Liver (tissue), 3 donors: ENCODE measurements around the gene SOX13.

Source experiments
- SP1 ChIP-seq: IDR thresholded peaks from 2 replicates; pipeline ENCODE4 v1.6.1; 2018; ENCODE audit warnings: antibody characterized with exemption, mild to moderate bottlenecking
- TF ChIP-seq, protein P1 (sequence below): IDR thresholded peaks from 2 replicates; pipeline ENCODE4 v1.6.1; 2016; ENCODE audit warnings: antibody characterized with exemption
- TF ChIP-seq, protein P2 (sequence below): fragments of 150-350 bp; IDR thresholded peaks from 2 replicates; pipeline ENCODE4 v1.5.1; 2017; ENCODE audit warnings: improper control_type of control experiment, low read depth, low read length; ENCODE audit not compliant: missing input control
- donor health status: healthy.
- donor health status: healthy.

DNA sequence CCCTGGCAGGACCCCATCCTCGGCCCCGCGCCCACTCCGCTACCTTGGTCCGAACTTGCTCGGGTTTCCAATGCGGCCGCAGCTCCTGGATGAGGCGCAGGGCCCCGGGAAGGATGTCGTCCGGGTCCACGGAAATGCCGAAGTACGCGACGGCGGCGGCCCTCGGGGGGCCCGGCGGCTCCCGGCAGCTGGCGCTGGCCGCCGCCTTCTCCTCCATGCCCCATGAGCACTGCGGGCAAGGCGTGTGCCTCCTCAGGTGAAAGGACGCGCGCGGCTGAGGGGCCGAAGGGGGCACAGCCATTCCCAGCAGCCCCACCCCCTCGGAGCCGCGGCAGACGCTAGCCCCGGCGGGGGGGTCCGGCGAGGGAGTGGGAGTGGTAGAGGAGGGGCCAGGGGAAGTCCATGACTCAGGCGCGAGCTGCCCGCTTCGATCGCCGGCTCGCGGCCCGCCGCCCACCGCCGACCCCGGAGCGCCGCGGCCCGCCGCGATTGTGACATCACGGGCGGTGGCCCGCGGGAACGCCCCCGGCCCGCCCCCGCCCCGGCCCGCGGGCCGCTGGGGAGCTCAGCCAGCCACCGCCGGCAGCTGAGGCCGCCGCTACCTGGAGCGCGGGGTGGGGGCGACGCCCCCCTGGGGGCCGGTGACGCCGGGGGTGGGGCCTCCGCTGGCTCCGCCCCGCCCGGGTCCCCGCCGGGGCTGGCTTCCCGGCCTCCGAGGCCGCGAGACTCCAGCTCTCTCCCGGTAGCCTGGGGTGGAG is 78.8 kb downstream of the SOX13 start, which contains the start of gene ETNK2:
- TF ChIP-seq, protein P1, sequence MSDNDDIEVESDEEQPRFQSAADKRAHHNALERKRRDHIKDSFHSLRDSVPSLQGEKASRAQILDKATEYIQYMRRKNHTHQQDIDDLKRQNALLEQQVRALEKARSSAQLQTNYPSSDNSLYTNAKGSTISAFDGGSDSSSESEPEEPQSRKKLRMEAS = no peak
- TF ChIP-seq SP1 = no peak
- TF ChIP-seq, protein P2, sequence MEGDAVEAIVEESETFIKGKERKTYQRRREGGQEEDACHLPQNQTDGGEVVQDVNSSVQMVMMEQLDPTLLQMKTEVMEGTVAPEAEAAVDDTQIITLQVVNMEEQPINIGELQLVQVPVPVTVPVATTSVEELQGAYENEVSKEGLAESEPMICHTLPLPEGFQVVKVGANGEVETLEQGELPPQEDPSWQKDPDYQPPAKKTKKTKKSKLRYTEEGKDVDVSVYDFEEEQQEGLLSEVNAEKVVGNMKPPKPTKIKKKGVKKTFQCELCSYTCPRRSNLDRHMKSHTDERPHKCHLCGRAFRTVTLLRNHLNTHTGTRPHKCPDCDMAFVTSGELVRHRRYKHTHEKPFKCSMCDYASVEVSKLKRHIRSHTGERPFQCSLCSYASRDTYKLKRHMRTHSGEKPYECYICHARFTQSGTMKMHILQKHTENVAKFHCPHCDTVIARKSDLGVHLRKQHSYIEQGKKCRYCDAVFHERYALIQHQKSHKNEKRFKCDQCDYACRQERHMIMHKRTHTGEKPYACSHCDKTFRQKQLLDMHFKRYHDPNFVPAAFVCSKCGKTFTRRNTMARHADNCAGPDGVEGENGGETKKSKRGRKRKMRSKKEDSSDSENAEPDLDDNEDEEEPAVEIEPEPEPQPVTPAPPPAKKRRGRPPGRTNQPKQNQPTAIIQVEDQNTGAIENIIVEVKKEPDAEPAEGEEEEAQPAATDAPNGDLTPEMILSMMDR = no peak
